H9 (cell line): ENCODE data around the gene COX5B. TPM values are rescaled to one million over a fixed set of nuclear protein-coding genes. Genes with fewer than 3 reads are reported as not detected.

ENCODE experiments used
- DNase-seq: peaks from one replicate; pipeline ENCODE4 v3.0.0-alpha.2; 2017
- H2AFZ ChIP-seq: one replicate; pipeline ENCODE4 v1.6.1; 2013; ENCODE audit warnings: mild to moderate bottlenecking, low read length, control low read depth, moderate library complexity
- H2AK5ac ChIP-seq: 2 replicates; pipeline ENCODE4 v1.6.1; 2013; ENCODE audit warnings: low read length, control low read depth, mixed read lengths; ENCODE audit not compliant: insufficient read length
- H2BK120ac ChIP-seq: one replicate; pipeline ENCODE4 v1.6.1; 2013; ENCODE audit warnings: low read depth, mild to moderate bottlenecking, low read length, control low read depth, inconsistent platforms; ENCODE audit not compliant: poor library complexity, severe bottlenecking
- H2BK12ac ChIP-seq: 2 replicates; pipeline ENCODE4 v1.6.1; 2013; ENCODE audit warnings: low read length, control low read depth, mixed read lengths, low read depth; ENCODE audit not compliant: insufficient read length
- H2BK15ac ChIP-seq: 2 replicates; pipeline ENCODE4 v1.6.1; 2013; ENCODE audit warnings: low read depth, low read length, control low read depth
- H2BK20ac ChIP-seq: one replicate; pipeline ENCODE4 v1.6.1; 2013; ENCODE audit warnings: low read depth, mild to moderate bottlenecking, low read length, control low read depth, inconsistent platforms; ENCODE audit not compliant: poor library complexity, severe bottlenecking
- H2BK5ac ChIP-seq: 2 replicates; pipeline ENCODE4 v1.6.1; 2013; ENCODE audit warnings: low read length, control low read depth, mixed read lengths; ENCODE audit not compliant: insufficient read length
- H3K14ac ChIP-seq: 2 replicates; pipeline ENCODE4 v1.6.1; 2013; ENCODE audit warnings: low read length, control low read depth; ENCODE audit not compliant: insufficient read depth
- H3K18ac ChIP-seq: 2 replicates; pipeline ENCODE4 v1.6.1; 2013; ENCODE audit warnings: low read depth, mild to moderate bottlenecking, mixed read lengths, low read length, control low read depth; ENCODE audit not compliant: insufficient read length
- H3K23ac ChIP-seq: 2 replicates; pipeline ENCODE4 v1.6.1; 2013; ENCODE audit warnings: low read length, control low read depth, mixed read lengths, low read depth; ENCODE audit not compliant: insufficient read length
- H3K23me2 ChIP-seq: 2 replicates; pipeline ENCODE4 v1.6.1; 2013; ENCODE audit warnings: low read depth, mild to moderate bottlenecking, mixed read lengths, low read length, control low read depth; ENCODE audit not compliant: insufficient read length, poor library complexity, severe bottlenecking
- H3K27ac ChIP-seq: 2 replicates; pipeline ENCODE4 v1.5.1; 2013; ENCODE audit warnings: low read length, control low read depth, mixed read lengths, low read depth; ENCODE audit not compliant: insufficient read length
- H3K27me3 ChIP-seq: 2 replicates; pipeline ENCODE4 v1.6.1; 2013; ENCODE audit warnings: low read length, control low read depth, inconsistent platforms; ENCODE audit not compliant: insufficient read depth
- H3K4ac ChIP-seq: 2 replicates; pipeline ENCODE4 v1.6.1; 2013; ENCODE audit warnings: low read depth, mild to moderate bottlenecking, control low read depth, inconsistent platforms, low read length, moderate library complexity
- H3K4me1 ChIP-seq: 2 replicates; pipeline ENCODE4 v1.6.1; 2013; ENCODE audit warnings: low read length, control low read depth, inconsistent platforms; ENCODE audit not compliant: insufficient read depth
- H3K4me2 ChIP-seq: 2 replicates; pipeline ENCODE4 v1.6.1; 2013; ENCODE audit warnings: low read length, control low read depth, mixed read lengths; ENCODE audit not compliant: insufficient read length, insufficient read depth
- H3K56ac ChIP-seq: 2 replicates; pipeline ENCODE4 v1.6.1; 2013; ENCODE audit warnings: low read depth, mild to moderate bottlenecking, mixed read lengths, low read length, control low read depth; ENCODE audit not compliant: insufficient read length
- H3K79me1 ChIP-seq: 2 replicates; pipeline ENCODE4 v1.6.1; 2013; ENCODE audit warnings: low read depth, mild to moderate bottlenecking, moderate library complexity, low read length, control low read depth, inconsistent platforms; ENCODE audit not compliant: insufficient read depth, poor library complexity, severe bottlenecking
- H3K79me2 ChIP-seq: 2 replicates; pipeline ENCODE4 v1.6.1; 2013; ENCODE audit warnings: low read length, control low read depth, inconsistent platforms; ENCODE audit not compliant: insufficient read depth
- H3K9ac ChIP-seq: 2 replicates; pipeline ENCODE4 v1.6.1; 2013; ENCODE audit warnings: low read length, control low read depth, mixed read lengths; ENCODE audit not compliant: insufficient read length; ENCODE audit errors: extremely low read depth
- H3K9me3 ChIP-seq: one replicate; pipeline ENCODE4 v1.6.1; 2013; ENCODE audit warnings: low read depth, low read length, inconsistent platforms; ENCODE audit not compliant: control insufficient read depth
- H3T11ph ChIP-seq: one replicate; pipeline ENCODE4 v1.6.1; 2013; ENCODE audit warnings: mild to moderate bottlenecking, low read length, control low read depth, inconsistent platforms
- H4K20me1 ChIP-seq: one replicate; pipeline ENCODE4 v1.6.1; 2013; ENCODE audit not compliant: control insufficient read depth, insufficient read length, insufficient read depth
- H4K5ac ChIP-seq: 2 replicates; pipeline ENCODE4 v1.6.1; 2013; ENCODE audit warnings: low read depth, mild to moderate bottlenecking, mixed read lengths, low read length, control low read depth; ENCODE audit not compliant: insufficient read length
- H4K8ac ChIP-seq: replicated peaks from 2 replicates; pipeline ENCODE4 v1.6.1; 2013; ENCODE audit warnings: low read length, control low read depth, mixed read lengths, low read depth; ENCODE audit not compliant: insufficient read length
- H4K91ac ChIP-seq: 2 replicates; pipeline ENCODE4 v1.6.1; 2013; ENCODE audit warnings: low read depth, mild to moderate bottlenecking, moderate library complexity, mixed read lengths, low read length, control low read depth; ENCODE audit not compliant: insufficient read length
- H3K27ac Mint-ChIP-seq, 3 experiments: 2 replicates in 2 of 3; 3 replicates in 1 of 3; pipeline ENCODE4 v1.8.0; 2020 to 2021; ENCODE audit warnings: mixed read lengths in 3 of 3, mild to moderate bottlenecking in 1 of 3, moderate library complexity in 1 of 3
- H3K27me3 Mint-ChIP-seq: 2 replicates; pipeline ENCODE4 v1.8.0; 2021; ENCODE audit warnings: low read depth, mild to moderate bottlenecking, moderate library complexity, mixed read lengths
- H3K36me3 Mint-ChIP-seq, 3 experiments: 2 replicates in 2 of 3; 3 replicates in 1 of 3; pipeline ENCODE4 v1.8.0; 2020 to 2021; ENCODE audit warnings: low read depth in 3 of 3, mixed read lengths in 3 of 3; ENCODE audit not compliant: insufficient read depth in 1 of 3
- H3K4me1 Mint-ChIP-seq, 2 experiments: 2 replicates each; pipeline ENCODE4 v1.8.0; 2020; ENCODE audit warnings: mixed read lengths in 2 of 2
- H3K4me3 Mint-ChIP-seq, 2 experiments: 2 replicates in 1 of 2; 3 replicates in 1 of 2; pipeline ENCODE4 v1.8.0; 2020 to 2021; ENCODE audit warnings: mild to moderate bottlenecking in 2 of 2, mixed read lengths in 2 of 2, moderate library complexity in 1 of 2
- H3K9me3 Mint-ChIP-seq, 2 experiments: 2 replicates in 1 of 2; 3 replicates in 1 of 2; pipeline ENCODE4 v1.8.0; 2020; ENCODE audit warnings: mild to moderate bottlenecking in 2 of 2, mixed read lengths in 2 of 2, moderate library complexity in 1 of 2
- CTCF ChIP-seq: fragments of 200-600 bp; sonication (generic); conservative IDR thresholded peaks from 3 replicates; pipeline ENCODE4 v1.8.0; 2021; ENCODE audit warnings: antibody characterized with exemption, mild to moderate bottlenecking
- WGBS: extraction: QIAGEN DNeasy Blood & Tissue Kit; methylation state at CpG from one replicate; pipeline ENCODE4 v1.1.7; 2013; ENCODE audit warnings: missing lambda C conversion rate, low lambda C conversion rate, mixed read lengths; ENCODE audit not compliant: insufficient read length; ENCODE audit errors: extremely low coverage; 5-methylcytosine and 5-hydroxymethylcytosine counted together
- total RNA-seq: library from RNA; stranded (reverse); gene quantifications from 2 replicates; pipeline ENCODE4 v1.2.1, GENCODE V29; 2021

The COX5B gene
- total RNA-seq, 1 experiment from 2014 or later: 237 TPM

- TF ChIP-seq CTCF: no peak
- Histone ChIP-seq H3T11ph (no peak overlapping the region), H3K9me3 (no peaks in the 10 kb centered on the region), H2BK15ac (no peak overlapping the region), H3K14ac (no peak overlapping the region), H2BK120ac (no peak overlapping the region), H4K5ac (no peak overlapping the region), H3K23me2 (no peaks in the 10 kb centered on the region), H2AK5ac (no peak overlapping the region), H3K79me1 (no peaks in the 10 kb centered on the region), H3K27ac (no peak overlapping the region), H4K20me1 (no peaks in the 10 kb centered on the region), H3K4me1 (no peaks in the 10 kb centered on the region), H3K4me2 (no peak overlapping the region), H4K91ac (no peak overlapping the region), H3K9ac (no peak overlapping the region), H3K79me2 (no peaks in the 10 kb centered on the region), H2AFZ (no peak overlapping the region), H4K8ac (no peak overlapping the region), H2BK5ac (no peak overlapping the region), H2BK12ac (no peak overlapping the region), H3K18ac (no peak overlapping the region), H3K27me3 (no peaks in the 10 kb centered on the region), H3K23ac (no peak overlapping the region), H3K4ac (no peak overlapping the region), H3K56ac (no peak overlapping the region), H2BK20ac (no peak overlapping the region)
- Mint-ChIP-seq H3K4me1 (peaks cover 17 to 19% of the 10 kb centered on the region in 2 experiments), H3K27me3 (no peaks in the 10 kb centered on the region), H3K4me3 (no peak overlapping the region), H3K9me3 (peaks cover 3 to 4% of the 10 kb centered on the region in 2 experiments; a peak in 3 of 5 replicates), H3K27ac (no peak overlapping the region), H3K36me3 (peaks cover 0 to 3% (median 0%) of the 10 kb centered on the region in 3 experiments; a peak in 1 of 7 replicates)
- WGBS: no CpG with 5 or more reads among the region's 11 CpGs
- no peak for DNase-seq
These were observed 42.4 kb downstream of the COX5B start for GRCh38 chr2:97688062-97688827.
